Ovary (tissue), 9 donors: Measurements from ENCODE around the gene STXBP4. TPM values are rescaled to one million over a fixed set of nuclear protein-coding genes. Genes with fewer than 3 reads are reported as not detected.

ENCODE experiments used
- DNase-seq, 5 donors: peaks; one replicate each; pipeline ENCODE4 v3.0.0-alpha.2; 2019 to 2020
- H3K27ac ChIP-seq, 2 donors: fragments of 200-600 bp; one replicate each; pipeline versions ENCODE4 v1.5.1 to v1.8.0; 2019 to 2022
- H3K27me3 ChIP-seq: fragments of 200-600 bp; one replicate; pipeline ENCODE4 v1.8.0; 2022
- H3K36me3 ChIP-seq: fragments of 200-600 bp; sonication (generic); one replicate; pipeline ENCODE4 v1.5.1; 2019
- H3K4me1 ChIP-seq: one replicate; pipeline ENCODE4 v1.8.1; 2013; ENCODE audit warnings: mild to moderate bottlenecking, moderate library complexity; ENCODE audit not compliant: insufficient read depth
- H3K4me3 ChIP-seq: fragments of 200-600 bp; sonication (generic); one replicate; pipeline ENCODE4 v1.5.1; 2017
- H3K9me3 ChIP-seq, 2 donors: fragments of 200-600 bp in 1 of 2; sonication (generic) in 1 of 2; one replicate each; pipeline versions ENCODE4 v1.5.1 to v1.8.1; 2013 to 2019; ENCODE audit warnings: mild to moderate bottlenecking in 1 of 2, moderate library complexity in 1 of 2
- EP300 ChIP-seq: sonication (generic); formaldehyde crosslinking; IDR thresholded peaks from one replicate; pipeline ENCODE4 v1.6.1; 2017; ENCODE audit warnings: antibody characterized with exemption
- POLR2A ChIP-seq: fragments of 450-650 bp; IDR thresholded peaks from one replicate; pipeline ENCODE4 v1.6.1; 2017; ENCODE audit warnings: antibody characterized with exemption, mild to moderate bottlenecking, moderate library complexity
- WGBS, 3 donors: extraction: QIAGEN DNeasy Blood & Tissue Kit in 1 of 3; methylation state at CpG; one replicate each; pipeline versions ENCODE4 v1.1.5 to v1.1.7; 2013 to 2017; 5-methylcytosine and 5-hydroxymethylcytosine counted together
- intact Hi-C, 4 donors: fragments of 100-400 bp; cut with DNase I; formaldehyde crosslinking; loops; one replicate each; pipeline versions ENCODE4 v1.11.0 to v1.15.1; 2022 to 2023
- polyA plus RNA-seq, 2 donors: library from polyadenylated mRNA; stranded (reverse); fragments of 200-250 nt in 1 of 2; fragments of 350-450 nt in 1 of 2; fragmentation: Illumina TruSeq in 1 of 2; extraction: RNeasy Lipid Tissue Mini Kit (QIAGEN cat#74804) in 1 of 2; gene quantifications; one replicate each; pipeline ENCODE4 v1.2.3, GENCODE V29; 2013 to 2014
- total RNA-seq, 7 donors: library from RNA; depleted of rRNA in 2 of 7; stranded (reverse); fragments of >200 nt in 2 of 7; fragmentation: NEBNext Ultra II Directional in 3 of 7; extraction: Animal tissue kit (Norgen Biotek cat#: 25700) in 3 of 7; gene quantifications; one replicate each; pipeline versions ENCODE4 v1.1.0 to v1.2.4, GENCODE V29; 2016 to 2023
- TF ChIP-seq, protein P1 (sequence below), 3 donors: fragments of 450-650 bp in 2 of 3; fragments of 200-600 bp in 1 of 3; IDR thresholded peaks; one replicate each; pipeline versions ENCODE4 v1.5.1 to v1.8.0; 2016 to 2022; ENCODE audit warnings: antibody characterized with exemption in 3 of 3, mild to moderate bottlenecking in 1 of 3
- donor health status: DM: no; HTN: no; CAD: no; lungs with moderate emphysema.
- donor health status: DM: no; HTN: no; CAD: no.
- donor health status: Bipolar disorder and iron deficiency.
- donor health status: DM: yes; HTN: yes; CAD: no.
- donor health status: DM: no; HTN: no; CAD: no.
- donor health status: DM: yes; HTN: yes; CAD: no.

The STXBP4 gene
- total and polyA plus RNA-seq, 9 donors = 2.4 to 63.1 (median 16.5) TPM

GRCh38 chr17:55163408-55163807 is 194.8 kb downstream of the STXBP4 start:
- no peaks in the 10 kb centered on the region for H3K27me3 ChIP-seq
- intact Hi-C loops = no loop called here
- no peak overlapping the region for H3K4me3 ChIP-seq
- no peaks in the 10 kb centered on the region for H3K4me1 ChIP-seq
- WGBS, 3 donors = 91 to 95% (median 92%) methylated on average over 3 of the region's 3 CpGs
- no peaks in the 10 kb centered on the region for H3K36me3 ChIP-seq
- TF ChIP-seq, protein P1, sequence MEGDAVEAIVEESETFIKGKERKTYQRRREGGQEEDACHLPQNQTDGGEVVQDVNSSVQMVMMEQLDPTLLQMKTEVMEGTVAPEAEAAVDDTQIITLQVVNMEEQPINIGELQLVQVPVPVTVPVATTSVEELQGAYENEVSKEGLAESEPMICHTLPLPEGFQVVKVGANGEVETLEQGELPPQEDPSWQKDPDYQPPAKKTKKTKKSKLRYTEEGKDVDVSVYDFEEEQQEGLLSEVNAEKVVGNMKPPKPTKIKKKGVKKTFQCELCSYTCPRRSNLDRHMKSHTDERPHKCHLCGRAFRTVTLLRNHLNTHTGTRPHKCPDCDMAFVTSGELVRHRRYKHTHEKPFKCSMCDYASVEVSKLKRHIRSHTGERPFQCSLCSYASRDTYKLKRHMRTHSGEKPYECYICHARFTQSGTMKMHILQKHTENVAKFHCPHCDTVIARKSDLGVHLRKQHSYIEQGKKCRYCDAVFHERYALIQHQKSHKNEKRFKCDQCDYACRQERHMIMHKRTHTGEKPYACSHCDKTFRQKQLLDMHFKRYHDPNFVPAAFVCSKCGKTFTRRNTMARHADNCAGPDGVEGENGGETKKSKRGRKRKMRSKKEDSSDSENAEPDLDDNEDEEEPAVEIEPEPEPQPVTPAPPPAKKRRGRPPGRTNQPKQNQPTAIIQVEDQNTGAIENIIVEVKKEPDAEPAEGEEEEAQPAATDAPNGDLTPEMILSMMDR (IDR thresholded peaks at IDR 0.05) = no peak
- TF ChIP-seq EP300 (no peak), POLR2A (no peak)
- no peaks in the 10 kb centered on the region for H3K9me3 ChIP-seq
- no peak for DNase-seq
- no peak overlapping the region for H3K27ac ChIP-seq

GRCh38 chr17:55166506-55166905 is 197.9 kb downstream of the STXBP4 start:
- Histone ChIP-seq H3K4me1 (no peaks in the 10 kb centered on the region), H3K36me3 (no peaks in the 10 kb centered on the region), H3K27me3 (no peaks in the 10 kb centered on the region), H3K4me3 (no peak overlapping the region), H3K9me3 (no peaks in the 10 kb centered on the region), H3K27ac (no peak overlapping the region)
- intact Hi-C loops = no loop called here
- DNase-seq = no peak
- WGBS, 3 donors = 93 to 95% (median 95%) methylated on average over 2 of the region's 2 CpGs
- TF ChIP-seq EP300 (no peak), POLR2A (no peak)
- TF ChIP-seq, protein P1 (IDR thresholded peaks at IDR 0.05) = no peak

DNA sequence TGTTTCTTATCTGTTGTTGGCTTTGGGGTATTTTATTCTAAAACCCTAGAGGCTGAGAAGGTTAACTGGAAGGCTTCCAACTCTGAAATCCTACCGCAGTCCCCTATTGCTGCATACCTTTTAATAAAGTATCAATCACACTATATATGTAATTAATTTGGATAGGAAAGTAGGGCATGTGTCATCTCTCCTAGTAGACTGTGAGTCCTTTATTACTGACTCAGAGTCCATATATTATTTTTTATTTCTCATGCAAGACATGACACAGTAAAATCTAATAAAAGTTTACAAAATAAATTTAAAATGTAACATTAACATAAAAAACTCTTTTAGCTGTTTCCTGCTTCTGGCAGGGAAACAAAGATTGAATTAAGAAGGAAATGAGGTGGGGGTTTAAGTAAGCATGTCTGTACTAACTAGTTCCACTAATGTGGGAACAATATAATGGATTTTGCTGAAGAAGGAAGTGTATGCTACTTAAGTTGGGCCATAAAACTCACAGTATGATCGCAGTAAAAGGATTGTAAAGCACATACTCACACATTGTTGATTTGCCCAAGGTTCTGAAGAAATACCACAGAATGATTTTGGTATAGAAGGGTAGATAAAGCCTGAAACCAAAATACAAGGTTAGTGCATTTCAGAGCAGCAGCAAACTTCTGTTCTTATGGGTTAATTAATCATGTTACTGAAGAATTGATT is 198.6 kb downstream of the STXBP4 start:
- 84 to 87% (median 87%) methylated on average over 2 of the region's 2 CpGs for WGBS, 3 donors

GRCh38 chr17:55168958-55169687 is 200.6 kb downstream of the STXBP4 start:
- H3K4me3 ChIP-seq = no peak overlapping the region
- 65 to 79% (median 77%) methylated on average over 5 of the region's 5 CpGs for WGBS, 3 donors
- intact Hi-C loops = no loop called here
- no peaks in the 10 kb centered on the region for H3K36me3 ChIP-seq
- H3K27me3 ChIP-seq = no peaks in the 10 kb centered on the region
- no peaks in the 10 kb centered on the region for H3K9me3 ChIP-seq
- TF ChIP-seq, protein P1 (IDR thresholded peaks at IDR 0.05) = no peak
- TF ChIP-seq POLR2A (no peak), EP300 (no peak)
- DNase-seq = no peak
- H3K27ac ChIP-seq = no peak overlapping the region
- H3K4me1 ChIP-seq = no peaks in the 10 kb centered on the region

More for the DNA sequence above, 198.6 kb downstream of the STXBP4 start:
- no peaks in the 10 kb centered on the region for H3K36me3 ChIP-seq
- no peak overlapping the region for H3K4me3 ChIP-seq
- DNase-seq = no peak
- H3K4me1 ChIP-seq = no peaks in the 10 kb centered on the region
- TF ChIP-seq POLR2A = no peak
- TF ChIP-seq, protein P1 (IDR thresholded peaks at IDR 0.05) = no peak
- TF ChIP-seq EP300 = no peak
- no peaks in the 10 kb centered on the region for H3K27me3 ChIP-seq
- H3K9me3 ChIP-seq = no peaks in the 10 kb centered on the region
- H3K27ac ChIP-seq = no peak overlapping the region
- intact Hi-C loops = no loop called here
